ENCODE results near the gene CGRRF1. TPM values are rescaled to one million over a fixed set of nuclear protein-coding genes. Genes with fewer than 3 reads are reported as not detected.

Gene CGRRF1
- total RNA-seq, 1 donor from 2014 or later: 16.6 TPM

GRCh38 chr14:54498095-54498531 is 11.6 kb upstream of the CGRRF1 start:
- H2AFZ ChIP-seq (ENCODE audit: low read depth, low read length): no peak overlapping the region
- no peak for DNase-seq (ENCODE audit: low read depth)

GRCh38 chr14:54498579-54498978 is 11.1 kb upstream of the CGRRF1 start:
- Histone ChIP-seq H3K4me1 (ENCODE audit: insufficient read depth, low read length) (no peaks in the 10 kb centered on the region), H4K20me1 (ENCODE audit: insufficient read depth, low read length) (no peaks in the 10 kb centered on the region), H3K4me2 (ENCODE audit: low read length) (no peak overlapping the region), H2AFZ (ENCODE audit: low read depth, low read length) (no peak overlapping the region), H3K36me3 (ENCODE audit: insufficient read depth, low read length) (no peaks in the 10 kb centered on the region), H3K27ac (ENCODE audit: low read depth, low read length) (no peak overlapping the region), H3K9ac (ENCODE audit: low read length) (no peak overlapping the region), H3K4me3 (ENCODE audit: insufficient read depth, low read depth, low read length) (no peak overlapping the region), H3K79me2 (ENCODE audit: insufficient read depth, low read length) (no peaks in the 10 kb centered on the region), H3K9me3 (ENCODE audit: insufficient read depth, low read depth, low read length) (no peaks in the 10 kb centered on the region), H3K27me3 (ENCODE audit: insufficient read depth, low read length) (no peaks in the 10 kb centered on the region)
- Mint-ChIP-seq H3K4me1 (ENCODE audit: low read depth, unreplicated experiment) (peaks cover 4% of the 10 kb centered on the region), H3K27ac (ENCODE audit: unreplicated experiment) (no peak overlapping the region), H3K9me3 (ENCODE audit: unreplicated experiment) (no peaks in the 10 kb centered on the region), H3K4me3 (ENCODE audit: unreplicated experiment) (no peak overlapping the region), H3K27me3 (ENCODE audit: low read depth, unreplicated experiment) (peaks cover 2% of the 10 kb centered on the region), H3K36me3 (ENCODE audit: low read depth, unreplicated experiment) (no peaks in the 10 kb centered on the region)
- DNase-seq (ENCODE audit: low read depth) (no peak), FAIRE-seq (no peak)
- TF ChIP-seq EZH2 (IDR thresholded peaks at IDR 0.05; ENCODE audit: insufficient read depth, low read length) (no peak), CTCF (IDR thresholded peaks at IDR 0.05; ENCODE audit: insufficient read depth, low read depth, low read length) (no peak)

More at GRCh38 chr14:54498095-54498531, 11.6 kb upstream of the CGRRF1 start:
- Histone ChIP-seq H3K27ac (ENCODE audit: low read depth, low read length) (no peak overlapping the region), H3K36me3 (ENCODE audit: insufficient read depth, low read length) (no peaks in the 10 kb centered on the region), H3K79me2 (ENCODE audit: insufficient read depth, low read length) (no peaks in the 10 kb centered on the region), H3K4me1 (ENCODE audit: insufficient read depth, low read length) (no peaks in the 10 kb centered on the region), H3K4me3 (ENCODE audit: insufficient read depth, low read depth, low read length) (no peak overlapping the region), H3K9ac (ENCODE audit: low read length) (no peak overlapping the region), H4K20me1 (ENCODE audit: insufficient read depth, low read length) (no peaks in the 10 kb centered on the region), H3K4me2 (ENCODE audit: low read length) (no peak overlapping the region), H3K9me3 (ENCODE audit: insufficient read depth, low read depth, low read length) (no peaks in the 10 kb centered on the region), H3K27me3 (ENCODE audit: insufficient read depth, low read length) (no peaks in the 10 kb centered on the region)
- FAIRE-seq: no peak
- H3K4me3 Mint-ChIP-seq (ENCODE audit: unreplicated experiment): no peak overlapping the region
- H3K4me1 Mint-ChIP-seq (ENCODE audit: low read depth, unreplicated experiment): peaks cover 4% of the 10 kb centered on the region
- no peak overlapping the region for H3K27ac Mint-ChIP-seq (ENCODE audit: unreplicated experiment)
- peaks cover 2% of the 10 kb centered on the region for H3K27me3 Mint-ChIP-seq (ENCODE audit: low read depth, unreplicated experiment)
- H3K36me3 Mint-ChIP-seq (ENCODE audit: low read depth, unreplicated experiment): no peaks in the 10 kb centered on the region
- TF ChIP-seq CTCF (IDR thresholded peaks at IDR 0.05; ENCODE audit: insufficient read depth, low read depth, low read length): no peak
- TF ChIP-seq EZH2 (IDR thresholded peaks at IDR 0.05; ENCODE audit: insufficient read depth, low read length): no peak
- no peaks in the 10 kb centered on the region for H3K9me3 Mint-ChIP-seq (ENCODE audit: unreplicated experiment)

GRCh38 chr14:54500744-54501143 is 9.0 kb upstream of the CGRRF1 start:
- H3K4me1 Mint-ChIP-seq (ENCODE audit: low read depth, unreplicated experiment): peaks cover 4% of the 10 kb centered on the region
- H3K4me3 Mint-ChIP-seq (ENCODE audit: unreplicated experiment): no peak overlapping the region
- DNase-seq (ENCODE audit: low read depth): no peak
- H3K27ac ChIP-seq (ENCODE audit: low read depth, low read length): no peak overlapping the region
- FAIRE-seq: no peak
- no peak overlapping the region for H3K9ac ChIP-seq (ENCODE audit: low read length)
- no peak overlapping the region for H3K4me2 ChIP-seq (ENCODE audit: low read length)
- no peak overlapping the region for H3K4me3 ChIP-seq (ENCODE audit: insufficient read depth, low read depth, low read length)
- H3K36me3 Mint-ChIP-seq (ENCODE audit: low read depth, unreplicated experiment): no peaks in the 10 kb centered on the region
- H3K36me3 ChIP-seq (ENCODE audit: insufficient read depth, low read length): no peaks in the 10 kb centered on the region
- no peak overlapping the region for H2AFZ ChIP-seq (ENCODE audit: low read depth, low read length)
- no peaks in the 10 kb centered on the region for H3K27me3 ChIP-seq (ENCODE audit: insufficient read depth, low read length)
- H3K27me3 Mint-ChIP-seq (ENCODE audit: low read depth, unreplicated experiment): peaks cover 2% of the 10 kb centered on the region
- TF ChIP-seq EZH2 (IDR thresholded peaks at IDR 0.05; ENCODE audit: insufficient read depth, low read length) (no peak), CTCF (IDR thresholded peaks at IDR 0.05; ENCODE audit: insufficient read depth, low read depth, low read length) (no peak)
- H3K9me3 Mint-ChIP-seq (ENCODE audit: unreplicated experiment): no peaks in the 10 kb centered on the region
- H3K27ac Mint-ChIP-seq (ENCODE audit: unreplicated experiment): no peak overlapping the region
- no peaks in the 10 kb centered on the region for H3K9me3 ChIP-seq (ENCODE audit: insufficient read depth, low read depth, low read length)
- H3K4me1 ChIP-seq (ENCODE audit: insufficient read depth, low read length): no peaks in the 10 kb centered on the region
- H4K20me1 ChIP-seq (ENCODE audit: insufficient read depth, low read length): no peaks in the 10 kb centered on the region
- no peaks in the 10 kb centered on the region for H3K79me2 ChIP-seq (ENCODE audit: insufficient read depth, low read length)

Data from astrocyte (in vitro differentiated cells and primary cell).